Neural progenitor cell (in vitro differentiated cells): ENCODE measurements around the gene DNMT3L. TPM values are rescaled to one million over a fixed set of nuclear protein-coding genes. Genes with fewer than 3 reads are reported as not detected.
A peak's percentile ranks its signal among the peaks of the same experiment; 100 is the strongest.
"Not testable (repeated sequence)": the region's sequence is repeated elsewhere in the genome, so short reads cannot be mapped to it uniquely, and the experiment has no call there.

Experiments
- DNase-seq: peaks from one replicate; pipeline ENCODE4 v3.0.0-alpha.2; 2016; ENCODE audit warnings: low spot score
- H2AFZ ChIP-seq: fragments of 200-600 bp; sonication (generic); replicated peaks from 2 replicates; pipeline ENCODE4 v1.6.1; 2016; ENCODE audit warnings: antibody characterized with exemption
- H3F3A ChIP-seq: fragments of 200-600 bp; sonication (generic); 2 replicates; pipeline ENCODE4 v1.6.1; 2016; ENCODE audit warnings: antibody characterized with exemption, low read depth
- H3K27ac ChIP-seq: fragments of 200-600 bp; sonication (generic); 2 replicates; pipeline ENCODE4 v1.5.1; 2016; ENCODE audit warnings: mild to moderate bottlenecking
- H3K27me3 ChIP-seq: fragments of 200-600 bp; sonication (generic); 2 replicates; pipeline ENCODE4 v1.6.1; 2016; ENCODE audit warnings: mild to moderate bottlenecking, moderate library complexity
- H3K36me3 ChIP-seq: fragments of 200-600 bp; sonication (generic); 2 replicates; pipeline ENCODE4 v1.5.1; 2016
- H3K4me1 ChIP-seq: fragments of 200-600 bp; sonication (generic); 2 replicates; pipeline ENCODE4 v1.6.1; 2016; ENCODE audit warnings: mixed run types
- H3K4me2 ChIP-seq: fragments of 200-600 bp; sonication (generic); 2 replicates; pipeline ENCODE4 v1.6.1; 2016
- H3K4me3 ChIP-seq: fragments of 200-600 bp; sonication (generic); 2 replicates; pipeline ENCODE4 v1.5.1; 2016
- H3K79me2 ChIP-seq: fragments of 200-600 bp; sonication (generic); 2 replicates; pipeline ENCODE4 v1.6.1; 2016; ENCODE audit warnings: low read depth
- H3K9ac ChIP-seq: fragments of 200-600 bp; sonication (generic); 2 replicates; pipeline ENCODE4 v1.6.1; 2016
- H3K9me3 ChIP-seq: fragments of 200-600 bp; sonication (generic); 2 replicates; pipeline ENCODE4 v1.5.1; 2016; ENCODE audit warnings: low read depth
- H4K20me1 ChIP-seq: fragments of 200-600 bp; sonication (generic); 2 replicates; pipeline ENCODE4 v1.6.1; 2016; ENCODE audit warnings: low read depth
- H3K27ac Mint-ChIP-seq: 3 replicates; pipeline ENCODE4 v1.8.0; 2021; ENCODE audit warnings: mixed read lengths
- H3K27me3 Mint-ChIP-seq: 2 replicates; pipeline ENCODE4 v1.8.0; 2022; ENCODE audit warnings: low read depth, mild to moderate bottlenecking, inconsistent platforms, moderate library complexity, mixed read lengths; ENCODE audit not compliant: insufficient read depth
- H3K36me3 Mint-ChIP-seq: 3 replicates; pipeline ENCODE4 v1.8.0; 2021; ENCODE audit warnings: mixed read lengths
- H3K4me1 Mint-ChIP-seq: 3 replicates; pipeline ENCODE4 v1.8.0; 2021; ENCODE audit warnings: mixed read lengths
- H3K4me3 Mint-ChIP-seq: 3 replicates; pipeline ENCODE4 v1.8.0; 2021; ENCODE audit warnings: mild to moderate bottlenecking, moderate library complexity, mixed read lengths
- H3K9me3 Mint-ChIP-seq: 3 replicates; pipeline ENCODE4 v1.8.0; 2020; ENCODE audit warnings: mixed read lengths
- CTCF ChIP-seq: fragments of 200-600 bp; sonication (generic); IDR thresholded peaks from 2 replicates; pipeline ENCODE4 v1.5.1; 2017; ENCODE audit warnings: antibody characterized with exemption, mild to moderate bottlenecking
- EZH2 ChIP-seq: fragments of 200-600 bp; sonication (generic); IDR thresholded peaks from 2 replicates; pipeline ENCODE4 v1.6.1; 2017; ENCODE audit warnings: antibody characterized with exemption, mild to moderate bottlenecking, moderate library complexity
- EZH2phosphoT487 ChIP-seq: fragments of 200-600 bp; sonication (generic); IDR thresholded peaks from 2 replicates; pipeline ENCODE4 v1.6.1; 2017; ENCODE audit warnings: antibody characterized with exemption
- total RNA-seq: library from RNA; depleted of rRNA; stranded (reverse); fragments of >200 nt; gene quantifications from 2 replicates; pipeline ENCODE4 v1.2.3, GENCODE V29; 2015; ENCODE audit warnings: low replicate concordance

DNMT3L gene
- total RNA-seq, 1 donor from 2014 or later: not detected

DNA sequence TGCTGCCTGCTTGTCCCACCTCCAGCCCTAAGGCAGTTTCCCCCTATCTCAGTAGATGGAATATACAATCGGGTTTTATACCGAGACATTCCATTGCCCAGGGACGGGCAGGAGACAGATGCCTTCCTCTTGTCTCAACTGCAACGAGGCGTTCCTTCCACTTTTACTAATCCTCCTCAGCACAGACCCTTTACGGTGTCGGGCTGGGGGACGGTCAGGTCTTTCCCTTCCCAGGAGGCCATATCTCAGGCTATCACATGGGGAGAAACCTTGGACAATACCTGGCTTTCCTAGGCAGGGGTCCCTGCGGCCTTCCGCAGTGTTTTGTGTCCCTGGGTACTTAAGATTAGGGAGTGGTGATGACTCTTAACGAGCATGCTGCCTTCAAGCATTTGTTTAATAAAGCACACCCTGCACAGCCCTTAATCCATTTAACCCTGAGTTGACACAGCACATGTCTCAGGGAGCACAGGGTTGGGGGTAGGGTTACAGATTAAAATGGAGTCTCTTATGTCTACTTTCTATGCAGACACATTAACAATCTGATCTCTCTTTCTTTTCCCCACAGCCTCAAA lies 21.6 kb upstream of the DNMT3L start:
- not testable (repeated sequence) for H3K27ac ChIP-seq
- peak overlapping the region; percentile 66 for H3K27ac Mint-ChIP-seq

DNA sequence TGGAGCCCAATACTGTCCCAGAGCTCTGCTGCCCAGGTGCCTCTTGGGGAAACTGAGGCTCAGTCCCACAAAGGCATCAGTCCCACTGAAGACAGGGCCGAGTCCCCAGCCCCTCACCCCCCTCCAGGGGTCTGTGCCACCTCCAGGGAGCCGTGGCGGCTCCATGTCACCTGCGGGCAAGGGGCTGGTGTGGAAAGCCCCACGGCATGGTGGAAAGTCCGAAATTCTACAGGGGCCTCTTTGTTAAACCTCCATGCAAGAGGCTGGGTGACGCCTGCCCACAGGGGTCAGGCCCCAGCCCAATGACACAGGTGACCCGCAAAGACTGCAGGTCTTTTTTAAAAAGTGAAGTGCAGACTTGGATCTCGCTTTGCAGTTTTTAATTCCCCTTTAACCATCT lies 20.7 kb upstream of the DNMT3L start:
- no peaks in the 10 kb centered on the region for H3K9me3 Mint-ChIP-seq
- Histone ChIP-seq H3K9ac (no peak overlapping the region), H3K36me3 (no peaks in the 10 kb centered on the region), H3K4me3 (no peak overlapping the region), H3K27me3 (peaks cover 71% of the 10 kb centered on the region), H3K4me1 (peaks cover 21% of the 10 kb centered on the region), H3K79me2 (no peaks in the 10 kb centered on the region), H2AFZ (no peak overlapping the region), H3K27ac (no peak overlapping the region), H3K4me2 (no peak overlapping the region), H3K9me3 (no peaks in the 10 kb centered on the region), H3F3A (peaks cover 15% of the 10 kb centered on the region), H4K20me1 (peaks cover 21% of the 10 kb centered on the region)
- H3K27ac Mint-ChIP-seq: peak overlapping the region; percentile 29
- no peak for DNase-seq
- peaks cover 14% of the 10 kb centered on the region for H3K27me3 Mint-ChIP-seq
- no peaks in the 10 kb centered on the region for H3K36me3 Mint-ChIP-seq
- H3K4me3 Mint-ChIP-seq: no peak overlapping the region
- peaks cover 26% of the 10 kb centered on the region for H3K4me1 Mint-ChIP-seq
- TF ChIP-seq CTCF (no peak), EZH2 (no peak), EZH2phosphoT487 (no peak)

More for the DNA sequence above, 21.6 kb upstream of the DNMT3L start:
- H3K9me3 ChIP-seq, H3K9ac ChIP-seq, H3K79me2 ChIP-seq, H3K36me3 ChIP-seq, H3K9me3 Mint-ChIP-seq, H3K36me3 Mint-ChIP-seq, H2AFZ ChIP-seq, H3K4me3 ChIP-seq: not testable (repeated sequence)
- H3K4me2 ChIP-seq: peak overlapping the region; percentile 59
- H3K4me1 ChIP-seq: peaks cover 21% of the 10 kb centered on the region
- Mint-ChIP-seq H3K4me3 (peak overlapping the region; percentile 64), H3K27me3 (peaks cover 12% of the 10 kb centered on the region), H3K4me1 (peaks cover 26% of the 10 kb centered on the region)
- TF ChIP-seq EZH2phosphoT487: peak; percentile 75
- peaks cover 21% of the 10 kb centered on the region for H4K20me1 ChIP-seq
- H3K27me3 ChIP-seq: peaks cover 75% of the 10 kb centered on the region
- H3F3A ChIP-seq: peaks cover 15% of the 10 kb centered on the region
- peak; percentile 58 for DNase-seq

DNA sequence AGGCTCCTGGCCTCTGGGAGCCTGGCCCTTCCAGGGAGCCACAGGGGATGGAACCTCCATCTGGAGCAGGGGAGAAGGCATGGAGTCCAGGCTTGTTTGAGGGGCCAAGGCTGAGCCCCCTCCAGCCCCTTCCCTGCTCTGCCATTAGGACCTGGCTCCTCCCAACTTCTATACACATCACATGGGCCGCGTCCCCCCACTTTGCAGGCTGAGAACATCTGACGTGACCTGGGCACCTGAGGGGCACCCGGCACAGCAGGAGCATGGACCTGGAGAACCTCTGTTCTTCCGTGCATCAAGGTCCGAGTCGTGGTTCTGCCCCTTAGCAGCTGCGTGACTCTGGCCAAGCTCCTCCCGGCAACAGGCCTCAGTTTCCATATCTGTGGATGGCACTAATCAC lies 20.1 kb upstream of the DNMT3L start:
- peaks cover 26% of the 10 kb centered on the region for H3K4me1 Mint-ChIP-seq
- Histone ChIP-seq H3K4me2 (no peak overlapping the region), H2AFZ (no peak overlapping the region), H3K27ac (no peak overlapping the region), H3K9me3 (no peaks in the 10 kb centered on the region), H3K4me1 (peaks cover 21% of the 10 kb centered on the region), H3K27me3 (peaks cover 66% of the 10 kb centered on the region), H3F3A (peaks cover 15% of the 10 kb centered on the region), H3K9ac (no peak overlapping the region), H4K20me1 (peaks cover 21% of the 10 kb centered on the region), H3K79me2 (no peaks in the 10 kb centered on the region), H3K4me3 (no peak overlapping the region), H3K36me3 (no peaks in the 10 kb centered on the region)
- H3K4me3 Mint-ChIP-seq: no peak overlapping the region
- no peak for TF ChIP-seq EZH2
- no peak for TF ChIP-seq CTCF
- TF ChIP-seq EZH2phosphoT487: no peak
- H3K9me3 Mint-ChIP-seq: peaks cover 2% of the 10 kb centered on the region
- no peak for DNase-seq
- H3K27ac Mint-ChIP-seq: no peak overlapping the region
- H3K27me3 Mint-ChIP-seq: peaks cover 14% of the 10 kb centered on the region
- H3K36me3 Mint-ChIP-seq: no peaks in the 10 kb centered on the region
